K562 (cell line): ENCODE measurements around the gene APBA2. TPM values are rescaled to one million over a fixed set of nuclear protein-coding genes. Genes with fewer than 3 reads are reported as not detected.

Source experiments
- ATAC-seq: fragments of 200-7000 bp; cut with Tn5 transposase; 3 replicates; pipeline ENCODE4 v1.9.1; 2020; ENCODE audit warnings: moderate library complexity
- BruUV-seq: library from RNA; stranded (reverse); fragments of 400-500 nt; replicated peaks from 2 replicates; lab custom pipeline; 2021; lab: Mats Ljungman, UMichigan
- CTCF ChIA-PET: fragments of 300-600 bp; formaldehyde crosslinking; extraction: SDS; loops from one replicate; lab custom pipeline; 2021; ENCODE audit warnings: low intra/inter-chr PET ratio; lab: Yijun Ruan, JAX
- POLR2A ChIA-PET: fragments of 300-600, 350-650 bp; sonication (Branson Sonifier 250); formaldehyde crosslinking; extraction: SDS; loops from one replicate; lab custom pipeline; 2021; ENCODE audit warnings: antibody characterized with exemption, inconsistent platforms; lab: Yijun Ruan, JAX
- DNase-seq, 4 experiments: peaks; one replicate each; pipeline versions ENCODE4 v3.0.0 to v3.0.0-alpha.2; 2011 to 2018; ENCODE audit warnings: low spot score in 3 of 4, mixed read lengths in 3 of 4; ENCODE audit errors: extremely low read depth in 1 of 4
- FAIRE-seq: peaks from 2 replicates; lab custom pipeline; 2011; peaks lifted over from hg19 to GRCh38; lab: Jason Lieb, UNC
- H2AFZ ChIP-seq: 2 replicates; pipeline ENCODE4 v1.6.0; 2011; ENCODE audit warnings: low read depth, low read length, control low read depth, inconsistent platforms
- H3K27ac ChIP-seq: fragments of 200-600 bp; 3 replicates; pipeline ENCODE4 v1.8.0; 2011; ENCODE audit warnings: low read depth, mild to moderate bottlenecking, control low read depth, inconsistent platforms, low read length, moderate library complexity, mixed read lengths; ENCODE audit errors: extremely low read depth
- H3K27me3 ChIP-seq, 2 experiments: fragments of 300-600 bp in 1 of 2; 2 replicates in 1 of 2; 3 replicates in 1 of 2; pipeline versions ENCODE4 v1.6.0 to v1.8.0; 2011; ENCODE audit warnings: inconsistent platforms in 2 of 2, low read length in 2 of 2, mild to moderate bottlenecking in 1 of 2, mixed read lengths in 1 of 2, moderate library complexity in 1 of 2; ENCODE audit not compliant: control insufficient read depth in 2 of 2, insufficient read depth in 2 of 2
- H3K36me3 ChIP-seq: fragments of 300-600 bp; 3 replicates; pipeline ENCODE4 v1.8.0; 2011; ENCODE audit warnings: mild to moderate bottlenecking, low read length, inconsistent platforms; ENCODE audit not compliant: control insufficient read depth, insufficient read depth
- H3K4me1 ChIP-seq, 2 experiments: fragments of 200-600 bp in 1 of 2; replicated peaks in 1 of 2; 2 replicates in 1 of 2; 3 replicates in 1 of 2; pipeline versions ENCODE4 v1.5.1 to v1.8.0; 2011; ENCODE audit warnings: inconsistent platforms in 2 of 2, low read length in 2 of 2, mild to moderate bottlenecking in 1 of 2, mixed read lengths in 1 of 2, moderate library complexity in 1 of 2; ENCODE audit not compliant: control insufficient read depth in 2 of 2, insufficient read depth in 2 of 2
- H3K4me2 ChIP-seq: 2 replicates; pipeline ENCODE4 v1.6.1; 2011; ENCODE audit warnings: low read length, control low read depth, inconsistent platforms, mixed read lengths; ENCODE audit not compliant: insufficient read depth
- H3K4me3 ChIP-seq: fragments of 200-600 bp; sonication (generic), shearing (Covaris generic); 2 replicates; pipeline ENCODE4 v1.5.1; 2016; ENCODE audit warnings: control low read depth, inconsistent platforms
- H3K79me2 ChIP-seq: fragments of 200-600 bp; 3 replicates; pipeline ENCODE4 v1.8.0; 2011; ENCODE audit warnings: low read length, inconsistent platforms; ENCODE audit not compliant: control insufficient read depth, insufficient read depth
- H3K9ac ChIP-seq, 2 experiments: 2 replicates each; pipeline versions ENCODE4 v1.6.0 to v1.6.1; 2011; ENCODE audit warnings: low read depth in 2 of 2, low read length in 2 of 2, control low read depth in 1 of 2, inconsistent platforms in 1 of 2, mild to moderate bottlenecking in 1 of 2, mixed read lengths in 1 of 2; ENCODE audit not compliant: insufficient read depth in 1 of 2
- H3K9me1 ChIP-seq: one replicate; pipeline ENCODE4 v1.6.0; 2011; ENCODE audit warnings: inconsistent platforms, mild to moderate bottlenecking, low read length, moderate library complexity; ENCODE audit not compliant: control insufficient read depth, insufficient read depth
- H3K9me3 ChIP-seq: replicated peaks from 2 replicates; pipeline ENCODE4 v1.5.1; 2011; ENCODE audit warnings: low read depth, low read length, inconsistent platforms; ENCODE audit not compliant: control insufficient read depth, insufficient read depth
- H4K20me1 ChIP-seq: replicated peaks from 2 replicates; pipeline ENCODE4 v1.6.1; 2011; ENCODE audit warnings: low read length, inconsistent platforms, mixed read lengths; ENCODE audit not compliant: control insufficient read depth, insufficient read depth
- C11orf30 ChIP-seq: fragments of 450-650 bp; IDR thresholded peaks from 2 replicates; pipeline ENCODE4 v1.6.1; 2016; ENCODE audit warnings: low read depth, mild to moderate bottlenecking
- HMGN3 ChIP-seq: IDR thresholded peaks from 2 replicates; pipeline ENCODE4 v1.6.1; 2011; ENCODE audit warnings: borderline replicate concordance, low read depth, mild to moderate bottlenecking, mixed read lengths, low read length; ENCODE audit not compliant: insufficient read length; ENCODE audit errors: extremely low read depth
- IRF1 ChIP-seq: sonication (generic); formaldehyde crosslinking; IDR thresholded peaks from 2 replicates; pipeline ENCODE4 v1.8.0; 2022; ENCODE audit warnings: missing genetic modification reagents, mild to moderate bottlenecking, borderline replicate concordance
- KAT8 ChIP-seq: fragments of 450-650 bp; IDR thresholded peaks from 2 replicates; pipeline ENCODE4 v1.6.1; 2016; ENCODE audit warnings: low read depth, mild to moderate bottlenecking
- NCOA4 ChIP-seq: fragments of 450-650 bp; IDR thresholded peaks from 2 replicates; pipeline ENCODE4 v1.6.1; 2018; ENCODE audit warnings: mild to moderate bottlenecking; ENCODE audit not compliant: partially characterized antibody
- NFATC3 ChIP-seq: fragments of 450-650 bp; IDR thresholded peaks from 2 replicates; pipeline ENCODE4 v1.6.1; 2017; ENCODE audit warnings: mild to moderate bottlenecking
- PHTF2 ChIP-seq: fragments of 250-450 bp; sonication (Bioruptor Pico); IDR thresholded peaks from 2 replicates; pipeline ENCODE4 v1.5.0; 2021; ENCODE audit warnings: mild to moderate bottlenecking
- TFE3 ChIP-seq: fragments of 450-650 bp; formaldehyde crosslinking; IDR thresholded peaks from 2 replicates; pipeline ENCODE4 v1.4.0; 2020; ENCODE audit warnings: mild to moderate bottlenecking, mixed read lengths
- THAP7 ChIP-seq: fragments of 250-450 bp; sonication (Bioruptor Pico); IDR thresholded peaks from 2 replicates; pipeline ENCODE4 v1.5.0; 2021
- WHSC1 ChIP-seq: IDR thresholded peaks from one replicate; pipeline ENCODE4 v1.6.1; 2012; ENCODE audit warnings: low read length, control low read depth, inconsistent platforms
- ZBTB9 ChIP-seq: fragments of 450-650 bp; formaldehyde crosslinking; IDR thresholded peaks from 2 replicates; pipeline ENCODE4 v1.4.0; 2020; ENCODE audit warnings: mild to moderate bottlenecking, moderate library complexity
- ZNF583 ChIP-seq: fragments of 250-450 bp; sonication (Bioruptor Pico); IDR thresholded peaks from 2 replicates; pipeline ENCODE4 v1.4.0; 2020
- WGBS: fragments of 100-300 bp; shearing (Covaris generic); methylation state at CpG from one replicate; pipeline ENCODE4 v1.1.6; 2016; ENCODE audit warnings: low coverage, mixed read lengths; ENCODE audit not compliant: insufficient coverage; ENCODE audit errors: missing lambda C conversion rate; 5-methylcytosine and 5-hydroxymethylcytosine counted together
- in situ Hi-C: fragments of 300-500 bp; cut with MboI; formaldehyde crosslinking; loops from 4 replicates; pipeline ENCODE4 v1.15.0; 2018; ENCODE audit warnings: inconsistent platforms, mixed read lengths
- intact Hi-C: fragments of 100-400 bp; cut with micrococcal nuclease; formaldehyde crosslinking; loops from 2 replicates; pipeline ENCODE4 v1.14.2; 2022
- polyA plus RNA-seq, 8 experiments: library from polyadenylated mRNA; depleted of rRNA in 4 of 8; stranded (reverse) in 5 of 8; unstranded in 3 of 8; fragments of >200 nt; fragmentation: Nextera tagmentation in 2 of 8; fragmentation: Illumina TruSeq in 1 of 8; extraction: Ambion mirVana in 2 of 8; extraction: Trizol in 1 of 8; gene quantifications; 2 replicates each; pipeline versions ENCODE4 v1.2.1 to v1.2.3, GENCODE V29; 2011 to 2014; ENCODE audit warnings: inconsistent platforms in 1 of 8, missing spikeins in 1 of 8
- total RNA-seq, 7 experiments: library from RNA; depleted of rRNA in 6 of 7; stranded (reverse); fragments of >200 nt in 6 of 7; fragmentation: Illumina TruSeq in 2 of 7; extraction: Trizol in 2 of 7; gene quantifications; 2 replicates each; pipeline versions ENCODE4 v1.2.1 to v1.2.3, GENCODE V29; 2011 to 2021; ENCODE audit warnings: low replicate concordance in 1 of 7

The APBA2 gene
- total and polyA plus RNA-seq, 9 of the 15 experiments (the other 6 are each of a cell fraction or from before 2014, with no cell fraction given), result 0.24 to 40.9 (median 25.2) TPM

DNA sequence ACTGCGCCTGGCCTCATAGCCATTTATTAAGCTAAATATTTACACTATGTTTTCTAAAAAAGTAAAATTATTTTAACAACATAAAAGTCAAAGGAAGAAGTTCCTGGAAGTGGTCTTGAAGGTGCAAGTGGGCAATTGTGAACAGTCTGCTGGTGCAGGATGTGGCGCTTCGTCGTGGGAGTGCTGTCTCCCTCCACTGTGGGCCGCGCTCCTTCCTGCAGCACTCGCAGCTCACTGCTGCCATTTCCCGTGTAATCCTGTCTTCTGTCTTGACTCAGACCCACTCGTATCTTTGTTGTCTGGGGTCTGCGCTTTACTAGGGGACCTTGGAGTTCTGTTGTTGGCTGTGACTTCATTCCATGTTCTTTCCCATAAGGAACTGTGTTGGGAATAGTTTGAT is 56.3 kb downstream of the APBA2 start:
- no peak for DNase-seq
- peaks cover 5 to 21% of the 10 kb centered on the region in 2 experiments; a peak in 4 of 5 replicates for H3K4me1 ChIP-seq
- no peak overlapping the region for H3K9ac ChIP-seq
- H3K9me3 ChIP-seq, result no peaks in the 10 kb centered on the region
- no peaks in the 10 kb centered on the region for H4K20me1 ChIP-seq
- no peak overlapping the region for H2AFZ ChIP-seq
- CTCF ChIA-PET, result no interaction called here
- H3K27ac ChIP-seq, result no peak overlapping the region
- ATAC-seq, result no peak
- intact Hi-C loops, result no loop called here
- no peak overlapping the region for H3K4me3 ChIP-seq
- no peaks in the 10 kb centered on the region for H3K9me1 ChIP-seq
- TF ChIP-seq HMGN3 (no peak), NCOA4 (no peak), THAP7 (CRISPR knock-in tag) (no peak), IRF1 (CRISPR knock-in tag) (no peak), TFE3 (no peak), WHSC1 (no peak), ZNF583 (CRISPR knock-in tag) (no peak), NFATC3 (no peak), KAT8 (no peak), PHTF2 (CRISPR knock-in tag) (no peak), C11orf30 (no peak), ZBTB9 (CRISPR knock-in tag) (no peak)
- peaks cover 12% of the 10 kb centered on the region; the same call in 2 of the 3 replicates for H3K36me3 ChIP-seq
- FAIRE-seq, result no peak
- POLR2A ChIA-PET, result interaction anchor here (1.6 kb wide), 1 partner anchor 12 kb away, joined by 9 read pairs; no protein-coding TSS in a partner anchor
- BruUV-seq, result no TSS peak
- in situ Hi-C loops, result no loop called here
- H3K27me3 ChIP-seq, result no peaks in the 10 kb centered on the region
- 92% methylated on average over 10 of the region's 10 CpGs for WGBS
- H3K79me2 ChIP-seq, result peaks cover 13% of the 10 kb centered on the region; the same call in 2 of the 3 replicates
- H3K4me2 ChIP-seq, result no peak overlapping the region
